H9 (cell line): ENCODE data around the gene LHFPL6. TPM values are rescaled to one million over a fixed set of nuclear protein-coding genes. Genes with fewer than 3 reads are reported as not detected.

ENCODE experiments used
- DNase-seq: peaks from one replicate; pipeline ENCODE4 v3.0.0-alpha.2; 2017
- H2AFZ ChIP-seq: one replicate; pipeline ENCODE4 v1.6.1; 2013; ENCODE audit warnings: mild to moderate bottlenecking, low read length, control low read depth, moderate library complexity
- H2AK5ac ChIP-seq: 2 replicates; pipeline ENCODE4 v1.6.1; 2013; ENCODE audit warnings: low read length, control low read depth, mixed read lengths; ENCODE audit not compliant: insufficient read length
- H2BK120ac ChIP-seq: one replicate; pipeline ENCODE4 v1.6.1; 2013; ENCODE audit warnings: low read depth, mild to moderate bottlenecking, low read length, control low read depth, inconsistent platforms; ENCODE audit not compliant: poor library complexity, severe bottlenecking
- H2BK12ac ChIP-seq: 2 replicates; pipeline ENCODE4 v1.6.1; 2013; ENCODE audit warnings: low read length, control low read depth, mixed read lengths, low read depth; ENCODE audit not compliant: insufficient read length
- H2BK15ac ChIP-seq: 2 replicates; pipeline ENCODE4 v1.6.1; 2013; ENCODE audit warnings: low read depth, low read length, control low read depth
- H2BK20ac ChIP-seq: one replicate; pipeline ENCODE4 v1.6.1; 2013; ENCODE audit warnings: low read depth, mild to moderate bottlenecking, low read length, control low read depth, inconsistent platforms; ENCODE audit not compliant: poor library complexity, severe bottlenecking
- H2BK5ac ChIP-seq: 2 replicates; pipeline ENCODE4 v1.6.1; 2013; ENCODE audit warnings: low read length, control low read depth, mixed read lengths; ENCODE audit not compliant: insufficient read length
- H3K14ac ChIP-seq: 2 replicates; pipeline ENCODE4 v1.6.1; 2013; ENCODE audit warnings: low read length, control low read depth; ENCODE audit not compliant: insufficient read depth
- H3K18ac ChIP-seq: 2 replicates; pipeline ENCODE4 v1.6.1; 2013; ENCODE audit warnings: low read depth, mild to moderate bottlenecking, mixed read lengths, low read length, control low read depth; ENCODE audit not compliant: insufficient read length
- H3K23ac ChIP-seq: 2 replicates; pipeline ENCODE4 v1.6.1; 2013; ENCODE audit warnings: low read length, control low read depth, mixed read lengths, low read depth; ENCODE audit not compliant: insufficient read length
- H3K23me2 ChIP-seq: 2 replicates; pipeline ENCODE4 v1.6.1; 2013; ENCODE audit warnings: low read depth, mild to moderate bottlenecking, mixed read lengths, low read length, control low read depth; ENCODE audit not compliant: insufficient read length, poor library complexity, severe bottlenecking
- H3K27ac ChIP-seq: 2 replicates; pipeline ENCODE4 v1.5.1; 2013; ENCODE audit warnings: low read length, control low read depth, mixed read lengths, low read depth; ENCODE audit not compliant: insufficient read length
- H3K27me3 ChIP-seq: 2 replicates; pipeline ENCODE4 v1.6.1; 2013; ENCODE audit warnings: low read length, control low read depth, inconsistent platforms; ENCODE audit not compliant: insufficient read depth
- H3K4ac ChIP-seq: 2 replicates; pipeline ENCODE4 v1.6.1; 2013; ENCODE audit warnings: low read depth, mild to moderate bottlenecking, control low read depth, inconsistent platforms, low read length, moderate library complexity
- H3K4me1 ChIP-seq: 2 replicates; pipeline ENCODE4 v1.6.1; 2013; ENCODE audit warnings: low read length, control low read depth, inconsistent platforms; ENCODE audit not compliant: insufficient read depth
- H3K4me2 ChIP-seq: 2 replicates; pipeline ENCODE4 v1.6.1; 2013; ENCODE audit warnings: low read length, control low read depth, mixed read lengths; ENCODE audit not compliant: insufficient read length, insufficient read depth
- H3K56ac ChIP-seq: 2 replicates; pipeline ENCODE4 v1.6.1; 2013; ENCODE audit warnings: low read depth, mild to moderate bottlenecking, mixed read lengths, low read length, control low read depth; ENCODE audit not compliant: insufficient read length
- H3K79me1 ChIP-seq: 2 replicates; pipeline ENCODE4 v1.6.1; 2013; ENCODE audit warnings: low read depth, mild to moderate bottlenecking, moderate library complexity, low read length, control low read depth, inconsistent platforms; ENCODE audit not compliant: insufficient read depth, poor library complexity, severe bottlenecking
- H3K79me2 ChIP-seq: 2 replicates; pipeline ENCODE4 v1.6.1; 2013; ENCODE audit warnings: low read length, control low read depth, inconsistent platforms; ENCODE audit not compliant: insufficient read depth
- H3K9ac ChIP-seq: 2 replicates; pipeline ENCODE4 v1.6.1; 2013; ENCODE audit warnings: low read length, control low read depth, mixed read lengths; ENCODE audit not compliant: insufficient read length; ENCODE audit errors: extremely low read depth
- H3K9me3 ChIP-seq: one replicate; pipeline ENCODE4 v1.6.1; 2013; ENCODE audit warnings: low read depth, low read length, inconsistent platforms; ENCODE audit not compliant: control insufficient read depth
- H3T11ph ChIP-seq: one replicate; pipeline ENCODE4 v1.6.1; 2013; ENCODE audit warnings: mild to moderate bottlenecking, low read length, control low read depth, inconsistent platforms
- H4K20me1 ChIP-seq: one replicate; pipeline ENCODE4 v1.6.1; 2013; ENCODE audit not compliant: control insufficient read depth, insufficient read length, insufficient read depth
- H4K5ac ChIP-seq: 2 replicates; pipeline ENCODE4 v1.6.1; 2013; ENCODE audit warnings: low read depth, mild to moderate bottlenecking, mixed read lengths, low read length, control low read depth; ENCODE audit not compliant: insufficient read length
- H4K8ac ChIP-seq: replicated peaks from 2 replicates; pipeline ENCODE4 v1.6.1; 2013; ENCODE audit warnings: low read length, control low read depth, mixed read lengths, low read depth; ENCODE audit not compliant: insufficient read length
- H4K91ac ChIP-seq: 2 replicates; pipeline ENCODE4 v1.6.1; 2013; ENCODE audit warnings: low read depth, mild to moderate bottlenecking, moderate library complexity, mixed read lengths, low read length, control low read depth; ENCODE audit not compliant: insufficient read length
- H3K27ac Mint-ChIP-seq, 3 experiments: 2 replicates in 2 of 3; 3 replicates in 1 of 3; pipeline ENCODE4 v1.8.0; 2020 to 2021; ENCODE audit warnings: mixed read lengths in 3 of 3, mild to moderate bottlenecking in 1 of 3, moderate library complexity in 1 of 3
- H3K27me3 Mint-ChIP-seq: 2 replicates; pipeline ENCODE4 v1.8.0; 2021; ENCODE audit warnings: low read depth, mild to moderate bottlenecking, moderate library complexity, mixed read lengths
- H3K36me3 Mint-ChIP-seq, 3 experiments: 2 replicates in 2 of 3; 3 replicates in 1 of 3; pipeline ENCODE4 v1.8.0; 2020 to 2021; ENCODE audit warnings: low read depth in 3 of 3, mixed read lengths in 3 of 3; ENCODE audit not compliant: insufficient read depth in 1 of 3
- H3K4me1 Mint-ChIP-seq, 2 experiments: 2 replicates each; pipeline ENCODE4 v1.8.0; 2020; ENCODE audit warnings: mixed read lengths in 2 of 2
- H3K4me3 Mint-ChIP-seq, 2 experiments: 2 replicates in 1 of 2; 3 replicates in 1 of 2; pipeline ENCODE4 v1.8.0; 2020 to 2021; ENCODE audit warnings: mild to moderate bottlenecking in 2 of 2, mixed read lengths in 2 of 2, moderate library complexity in 1 of 2
- H3K9me3 Mint-ChIP-seq, 2 experiments: 2 replicates in 1 of 2; 3 replicates in 1 of 2; pipeline ENCODE4 v1.8.0; 2020; ENCODE audit warnings: mild to moderate bottlenecking in 2 of 2, mixed read lengths in 2 of 2, moderate library complexity in 1 of 2
- WGBS: extraction: QIAGEN DNeasy Blood & Tissue Kit; methylation state at CpG from one replicate; pipeline ENCODE4 v1.1.7; 2013; ENCODE audit warnings: missing lambda C conversion rate, low lambda C conversion rate, mixed read lengths; ENCODE audit not compliant: insufficient read length; ENCODE audit errors: extremely low coverage; 5-methylcytosine and 5-hydroxymethylcytosine counted together
- total RNA-seq: library from RNA; stranded (reverse); gene quantifications from 2 replicates; pipeline ENCODE4 v1.2.1, GENCODE V29; 2021
- TF ChIP-seq, protein P1 (sequence below): fragments of 200-600 bp; sonication (generic); conservative IDR thresholded peaks from 3 replicates; pipeline ENCODE4 v1.8.0; 2021; ENCODE audit warnings: antibody characterized with exemption, mild to moderate bottlenecking

LHFPL6 gene
- total RNA-seq, 1 experiment from 2014 or later: 3.5 TPM

DNA sequence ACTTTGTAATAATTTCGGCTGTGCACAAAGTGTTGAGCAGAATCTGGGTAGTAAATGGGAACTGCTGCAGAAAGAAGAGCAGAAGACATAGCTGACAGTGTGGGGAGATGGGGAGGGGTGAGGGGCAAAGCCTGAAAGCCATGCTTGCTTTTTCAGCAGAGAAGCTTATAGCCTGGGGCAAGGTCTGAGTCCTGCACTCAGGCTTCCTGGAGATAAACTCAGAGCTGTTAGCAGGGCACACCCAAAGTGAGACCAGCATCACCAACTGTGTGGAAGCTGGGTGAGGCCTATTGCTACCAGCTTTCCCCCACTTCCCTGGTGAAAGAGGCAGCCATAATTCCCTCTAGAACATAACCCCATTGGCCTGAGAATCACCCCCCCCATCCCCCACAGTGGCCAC, 15.6 kb upstream of the LHFPL6 start:
- H3K27me3 ChIP-seq: no peaks in the 10 kb centered on the region
- no peak for DNase-seq
- H3K9ac ChIP-seq: no peak overlapping the region
- H3T11ph ChIP-seq: no peak overlapping the region
- no peak overlapping the region for H3K14ac ChIP-seq
- no peak overlapping the region for H4K5ac ChIP-seq
- no peak overlapping the region for H3K4me2 ChIP-seq
- Mint-ChIP-seq H3K27me3 (peaks cover 9% of the 10 kb centered on the region), H3K27ac (no peak overlapping the region), H3K9me3 (no peaks in the 10 kb centered on the region), H3K4me3 (no peak overlapping the region), H3K36me3 (no peaks in the 10 kb centered on the region), H3K4me1 (no peaks in the 10 kb centered on the region)
- H3K56ac ChIP-seq: no peak overlapping the region
- H4K91ac ChIP-seq: no peak overlapping the region
- no peak overlapping the region for H3K27ac ChIP-seq
- H3K18ac ChIP-seq: no peak overlapping the region
- no peak overlapping the region for H3K23ac ChIP-seq
- TF ChIP-seq, protein P1, sequence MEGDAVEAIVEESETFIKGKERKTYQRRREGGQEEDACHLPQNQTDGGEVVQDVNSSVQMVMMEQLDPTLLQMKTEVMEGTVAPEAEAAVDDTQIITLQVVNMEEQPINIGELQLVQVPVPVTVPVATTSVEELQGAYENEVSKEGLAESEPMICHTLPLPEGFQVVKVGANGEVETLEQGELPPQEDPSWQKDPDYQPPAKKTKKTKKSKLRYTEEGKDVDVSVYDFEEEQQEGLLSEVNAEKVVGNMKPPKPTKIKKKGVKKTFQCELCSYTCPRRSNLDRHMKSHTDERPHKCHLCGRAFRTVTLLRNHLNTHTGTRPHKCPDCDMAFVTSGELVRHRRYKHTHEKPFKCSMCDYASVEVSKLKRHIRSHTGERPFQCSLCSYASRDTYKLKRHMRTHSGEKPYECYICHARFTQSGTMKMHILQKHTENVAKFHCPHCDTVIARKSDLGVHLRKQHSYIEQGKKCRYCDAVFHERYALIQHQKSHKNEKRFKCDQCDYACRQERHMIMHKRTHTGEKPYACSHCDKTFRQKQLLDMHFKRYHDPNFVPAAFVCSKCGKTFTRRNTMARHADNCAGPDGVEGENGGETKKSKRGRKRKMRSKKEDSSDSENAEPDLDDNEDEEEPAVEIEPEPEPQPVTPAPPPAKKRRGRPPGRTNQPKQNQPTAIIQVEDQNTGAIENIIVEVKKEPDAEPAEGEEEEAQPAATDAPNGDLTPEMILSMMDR: no peak
- no peak overlapping the region for H2AFZ ChIP-seq
- no CpG with 5 or more reads among the region's 1 CpG for WGBS
- H4K8ac ChIP-seq: no peak overlapping the region
- no peaks in the 10 kb centered on the region for H4K20me1 ChIP-seq
- no peaks in the 10 kb centered on the region for H3K23me2 ChIP-seq
- H3K9me3 ChIP-seq: no peaks in the 10 kb centered on the region
- H2BK120ac ChIP-seq: no peak overlapping the region
- H3K79me1 ChIP-seq: no peaks in the 10 kb centered on the region
- H2BK5ac ChIP-seq: no peak overlapping the region
- no peak overlapping the region for H2AK5ac ChIP-seq
- H3K4me1 ChIP-seq: no peaks in the 10 kb centered on the region
- no peak overlapping the region for H2BK15ac ChIP-seq
- no peak overlapping the region for H3K4ac ChIP-seq
- H2BK20ac ChIP-seq: no peak overlapping the region
- no peaks in the 10 kb centered on the region for H3K79me2 ChIP-seq
- no peak overlapping the region for H2BK12ac ChIP-seq
